ENCODE data around the gene KCNJ9. TPM values are rescaled to one million over a fixed set of nuclear protein-coding genes. Genes with fewer than 3 reads are reported as not detected.

The KCNJ9 gene
- total and polyA plus RNA-seq, 2 of the 4 experiments (the other 2 are of a cell fraction) = not detected

DNA sequence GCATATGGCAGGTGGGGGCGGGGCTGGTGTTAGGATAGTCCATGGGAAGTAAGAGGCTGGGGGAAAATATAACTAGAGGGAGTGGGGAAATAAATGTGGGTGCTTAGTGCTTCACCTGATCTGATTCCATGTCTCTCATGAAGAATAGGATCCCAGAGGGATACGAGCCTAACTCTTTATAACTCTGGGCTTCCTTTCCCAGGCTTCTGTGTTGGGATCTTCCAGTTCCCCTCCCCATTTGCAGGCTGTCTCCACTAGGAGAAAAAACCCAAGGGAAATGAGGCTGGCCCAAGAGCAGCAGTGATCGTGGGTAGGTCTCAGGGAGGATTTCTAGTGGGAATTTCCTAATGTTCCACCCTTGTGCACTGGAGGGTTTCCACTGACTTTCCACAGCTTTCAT lies 1.6 kb downstream of the KCNJ9 start:
- Histone ChIP-seq H3K9me3 (ENCODE audit: control insufficient read depth, insufficient read depth, low read length) (no peaks in the 10 kb centered on the region; the same call in none of the 2 replicates), H3K56ac (ENCODE audit: extremely low read depth, insufficient read depth, low read length) (no peak overlapping the region), H2AK5ac (ENCODE audit: low read depth, low read length) (no peak overlapping the region), H3K4me3 (ENCODE audit: insufficient read depth, low read depth, low read length) (no peak overlapping the region), H3K27ac (ENCODE audit: insufficient read depth, low read length) (no peak overlapping the region), H2BK15ac (ENCODE audit: low read depth, low read length) (no peak overlapping the region), H4K5ac (ENCODE audit: low read depth, low read length) (no peak overlapping the region), H2BK5ac (ENCODE audit: low read depth, low read length, poor library complexity, severe bottlenecking) (no peak overlapping the region), H3K79me1 (ENCODE audit: low read depth in 1 of 2, low read length in 2 of 2) (no peaks in the 10 kb centered on the region), H3K4me2 (ENCODE audit: low read depth, low read length) (no peak overlapping the region), H3K36me3 (ENCODE audit: control insufficient read depth, insufficient read depth, low read length) (no peaks in the 10 kb centered on the region), H4K20me1 (ENCODE audit: insufficient read depth, low read length) (no peaks in the 10 kb centered on the region), H2BK20ac (ENCODE audit: low read depth, low read length) (no peak overlapping the region), H4K8ac (ENCODE audit: low read depth in 2 of 2, low read length in 2 of 2) (no peak overlapping the region), H3K9me1 (ENCODE audit: insufficient read depth, low read length) (no peaks in the 10 kb centered on the region), H2AK9ac (replicated peaks; ENCODE audit: low read depth, low read length, poor library complexity) (no peak overlapping the region), H3K27me3 (ENCODE audit: control insufficient read depth, insufficient read depth, low read length) (peaks cover 60% of the 10 kb centered on the region), H3K14ac (replicated peaks; ENCODE audit: low read depth, low read length) (no peak overlapping the region), H2BK120ac (ENCODE audit: low read depth, low read length) (no peak overlapping the region), H3K4me1 (ENCODE audit: control insufficient read depth, insufficient read depth, low read length) (peaks cover 3% of the 10 kb centered on the region; the same call in 1 of the 2 replicates), H2AFZ (replicated peaks; ENCODE audit: low read length, poor library complexity) (no peak overlapping the region), H3K4ac (ENCODE audit: low read depth, low read length) (no peak overlapping the region), H4K91ac (ENCODE audit: insufficient read depth, low read depth, low read length) (no peak overlapping the region), H3K18ac (ENCODE audit: low read depth, low read length) (no peak overlapping the region), H3K23ac (ENCODE audit: low read depth, low read length) (no peak overlapping the region), H3K9ac (ENCODE audit: low read depth, low read length) (no peak overlapping the region)
- ATAC-seq (ENCODE audit: low read depth) = no peak
- dilution Hi-C loops (cut with HindIII; ENCODE audit: low sequenced_read_pairs, unreplicated experiment) (no loop called here), intact Hi-C loops (cut with micrococcal nuclease) (no loop called here), in situ Hi-C loops (cut with MboI; ENCODE audit: low sequenced_read_pairs) (no loop called here)
- TF ChIP-seq BHLHE40 (IDR thresholded peaks at IDR 0.05; ENCODE audit: low read depth, low read length) (no peak), CHD1 (IDR thresholded peaks at IDR 0.05; ENCODE audit: low read depth, low read length) (no peak), MAFK (IDR thresholded peaks at IDR 0.05; ENCODE audit: low read depth, low read length) (no peak), RFX5 (IDR thresholded peaks at IDR 0.05; ENCODE audit: low read depth, low read length) (no peak), SMC3 (IDR thresholded peaks at IDR 0.05; ENCODE audit: low read depth, low read length) (no peak), MXI1 (IDR thresholded peaks at IDR 0.05; ENCODE audit: borderline replicate concordance, low read depth, low read length) (no peak), POLR2A (IDR thresholded peaks at IDR 0.05; ENCODE audit: low read depth, low read length) (no peak), CEBPB (IDR thresholded peaks at IDR 0.05; ENCODE audit: low read depth, low read length) (no peak), NFE2L2 (IDR thresholded peaks at IDR 0.05; ENCODE audit: low read depth, low read length) (no peak), RAD21 (IDR thresholded peaks at IDR 0.05; ENCODE audit: low read length) (no peak), RCOR1 (IDR thresholded peaks at IDR 0.05; ENCODE audit: insufficient replicate concordance, low read length) (no peak)
- TF ChIP-seq, protein P1, sequence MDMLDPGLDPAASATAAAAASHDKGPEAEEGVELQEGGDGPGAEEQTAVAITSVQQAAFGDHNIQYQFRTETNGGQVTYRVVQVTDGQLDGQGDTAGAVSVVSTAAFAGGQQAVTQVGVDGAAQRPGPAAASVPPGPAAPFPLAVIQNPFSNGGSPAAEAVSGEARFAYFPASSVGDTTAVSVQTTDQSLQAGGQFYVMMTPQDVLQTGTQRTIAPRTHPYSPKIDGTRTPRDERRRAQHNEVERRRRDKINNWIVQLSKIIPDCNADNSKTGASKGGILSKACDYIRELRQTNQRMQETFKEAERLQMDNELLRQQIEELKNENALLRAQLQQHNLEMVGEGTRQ (IDR thresholded peaks at IDR 0.05; ENCODE audit: low read depth, low read length) = no peak
- TF ChIP-seq, protein P2, sequence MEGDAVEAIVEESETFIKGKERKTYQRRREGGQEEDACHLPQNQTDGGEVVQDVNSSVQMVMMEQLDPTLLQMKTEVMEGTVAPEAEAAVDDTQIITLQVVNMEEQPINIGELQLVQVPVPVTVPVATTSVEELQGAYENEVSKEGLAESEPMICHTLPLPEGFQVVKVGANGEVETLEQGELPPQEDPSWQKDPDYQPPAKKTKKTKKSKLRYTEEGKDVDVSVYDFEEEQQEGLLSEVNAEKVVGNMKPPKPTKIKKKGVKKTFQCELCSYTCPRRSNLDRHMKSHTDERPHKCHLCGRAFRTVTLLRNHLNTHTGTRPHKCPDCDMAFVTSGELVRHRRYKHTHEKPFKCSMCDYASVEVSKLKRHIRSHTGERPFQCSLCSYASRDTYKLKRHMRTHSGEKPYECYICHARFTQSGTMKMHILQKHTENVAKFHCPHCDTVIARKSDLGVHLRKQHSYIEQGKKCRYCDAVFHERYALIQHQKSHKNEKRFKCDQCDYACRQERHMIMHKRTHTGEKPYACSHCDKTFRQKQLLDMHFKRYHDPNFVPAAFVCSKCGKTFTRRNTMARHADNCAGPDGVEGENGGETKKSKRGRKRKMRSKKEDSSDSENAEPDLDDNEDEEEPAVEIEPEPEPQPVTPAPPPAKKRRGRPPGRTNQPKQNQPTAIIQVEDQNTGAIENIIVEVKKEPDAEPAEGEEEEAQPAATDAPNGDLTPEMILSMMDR (conservative IDR thresholded peaks at IDR 0.05; ENCODE audit: low read depth, low read length) = no peak
- no TSS peak for BruUV-seq (replicated peaks)
- WGBS, 2 experiments (ENCODE audit: extremely low coverage in 2 of 2, insufficient read length in 1 of 2) = no CpG with 5 or more reads among the region's 3 CpGs
- ChIA-PET CTCF (interaction anchor here (1.7 kb wide), 1 partner anchor 36 kb away, joined by 6 read pairs; no protein-coding TSS in a partner anchor), POLR2A (ENCODE audit: unreplicated experiment) (no interaction called here)
- DNase-seq = no peak

All from IMR-90 (cell line).